ENCODE measurements around the gene LHFPL6.

The LHFPL6 gene

DNA sequence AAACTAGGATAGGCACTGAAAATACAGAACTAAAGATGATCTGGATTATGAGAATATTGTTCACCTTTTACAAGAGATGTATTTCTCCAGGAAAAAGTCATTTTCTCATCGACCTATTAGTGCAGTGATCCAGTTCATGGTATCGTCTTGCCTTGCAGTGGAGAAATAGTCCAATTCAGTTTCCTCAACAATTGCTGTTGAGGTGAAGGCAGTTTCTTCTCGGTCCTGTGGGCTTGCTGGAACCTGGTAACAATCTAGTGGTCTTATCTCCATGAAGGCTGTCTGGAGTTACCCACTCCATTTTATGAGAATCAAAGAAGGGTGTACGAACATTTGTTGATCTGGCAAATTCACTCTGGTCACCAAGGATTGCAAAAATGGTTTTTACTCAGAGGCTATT, 266.8 kb downstream of the LHFPL6 start:
- no peak overlapping the region for H3K4me3 ChIP-seq (ENCODE audit: low read length)
- TF ChIP-seq, protein P1, sequence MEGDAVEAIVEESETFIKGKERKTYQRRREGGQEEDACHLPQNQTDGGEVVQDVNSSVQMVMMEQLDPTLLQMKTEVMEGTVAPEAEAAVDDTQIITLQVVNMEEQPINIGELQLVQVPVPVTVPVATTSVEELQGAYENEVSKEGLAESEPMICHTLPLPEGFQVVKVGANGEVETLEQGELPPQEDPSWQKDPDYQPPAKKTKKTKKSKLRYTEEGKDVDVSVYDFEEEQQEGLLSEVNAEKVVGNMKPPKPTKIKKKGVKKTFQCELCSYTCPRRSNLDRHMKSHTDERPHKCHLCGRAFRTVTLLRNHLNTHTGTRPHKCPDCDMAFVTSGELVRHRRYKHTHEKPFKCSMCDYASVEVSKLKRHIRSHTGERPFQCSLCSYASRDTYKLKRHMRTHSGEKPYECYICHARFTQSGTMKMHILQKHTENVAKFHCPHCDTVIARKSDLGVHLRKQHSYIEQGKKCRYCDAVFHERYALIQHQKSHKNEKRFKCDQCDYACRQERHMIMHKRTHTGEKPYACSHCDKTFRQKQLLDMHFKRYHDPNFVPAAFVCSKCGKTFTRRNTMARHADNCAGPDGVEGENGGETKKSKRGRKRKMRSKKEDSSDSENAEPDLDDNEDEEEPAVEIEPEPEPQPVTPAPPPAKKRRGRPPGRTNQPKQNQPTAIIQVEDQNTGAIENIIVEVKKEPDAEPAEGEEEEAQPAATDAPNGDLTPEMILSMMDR (IDR thresholded peaks at IDR 0.05; ENCODE audit: insufficient read depth, low read depth, low read length, missing control alignments) = no peak
- DNase-seq (ENCODE audit: low read depth) = no peak

DNA sequence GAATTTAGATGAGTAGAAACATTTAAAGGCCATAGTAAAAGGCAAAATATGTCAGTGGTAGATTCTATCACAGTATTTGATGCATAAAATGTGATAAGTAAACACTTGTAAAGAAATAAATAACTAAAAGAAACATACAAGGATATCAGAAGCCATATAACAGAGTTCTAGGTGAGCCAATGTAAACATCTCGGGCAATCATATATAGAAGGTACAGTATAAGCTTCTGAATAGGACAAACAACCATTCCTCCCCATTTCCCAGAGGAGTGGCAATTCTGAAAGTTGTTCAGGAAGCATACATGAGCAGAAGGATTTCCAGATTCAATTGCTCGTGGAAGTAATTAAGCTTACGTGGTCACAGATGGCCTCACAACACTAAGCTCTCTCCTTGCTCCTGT, 267.3 kb downstream of the LHFPL6 start:
- TF ChIP-seq, protein P1 (IDR thresholded peaks at IDR 0.05; ENCODE audit: insufficient read depth, low read depth, low read length, missing control alignments) = no peak
- no peak for DNase-seq (ENCODE audit: low read depth)
- H3K4me3 ChIP-seq (ENCODE audit: low read length) = no peak overlapping the region

DNA sequence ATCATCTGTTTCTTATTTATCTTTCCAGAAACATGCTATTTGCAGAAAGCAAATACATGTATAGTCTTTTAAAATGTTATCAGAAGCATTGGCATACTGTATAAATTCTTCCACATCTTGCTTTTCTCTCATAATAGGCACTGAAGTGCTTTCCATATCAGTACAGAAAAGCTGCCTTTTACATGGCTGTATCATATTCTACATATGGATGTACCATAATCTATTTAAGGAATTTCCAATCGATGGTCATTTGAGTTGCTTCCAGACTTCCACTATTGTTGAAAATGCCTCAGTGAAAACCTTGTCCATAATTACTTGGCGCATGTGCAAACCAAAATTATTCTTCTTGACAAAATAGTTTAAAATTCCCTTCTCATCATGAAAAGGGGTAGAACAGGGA, 272.5 kb downstream of the LHFPL6 start:
- DNase-seq (ENCODE audit: low read depth) = no peak
- H3K4me3 ChIP-seq (ENCODE audit: low read length) = no peak overlapping the region
- TF ChIP-seq, protein P1 (IDR thresholded peaks at IDR 0.05; ENCODE audit: insufficient read depth, low read depth, low read length, missing control alignments) = no peak

DNA sequence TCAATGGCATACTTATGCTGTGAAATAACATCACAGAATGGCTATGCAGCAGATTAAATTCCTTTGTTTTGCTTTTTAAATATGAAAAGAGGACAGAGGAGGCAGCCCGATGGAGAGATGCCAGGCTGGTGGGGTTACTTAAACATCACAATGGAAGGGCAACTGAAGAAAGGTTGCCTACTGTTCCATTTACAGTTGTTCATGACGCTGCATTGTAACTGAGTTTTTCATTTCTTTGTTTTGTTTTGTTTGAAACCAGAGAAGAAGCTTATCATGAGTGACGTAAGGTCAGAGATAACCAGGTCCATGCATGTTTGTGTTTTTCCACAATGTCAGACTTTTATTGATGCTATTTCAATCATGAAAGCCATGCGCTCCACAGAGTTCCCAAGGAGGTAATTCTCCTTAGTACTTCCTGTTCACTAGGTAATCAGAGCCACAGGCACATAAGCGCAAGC, 273.8 kb downstream of the LHFPL6 start:
- TF ChIP-seq, protein P1 (IDR thresholded peaks at IDR 0.05; ENCODE audit: insufficient read depth, low read depth, low read length, missing control alignments) = no peak
- no peak for DNase-seq (ENCODE audit: low read depth)
- no peak overlapping the region for H3K4me3 ChIP-seq (ENCODE audit: low read length)

DNA sequence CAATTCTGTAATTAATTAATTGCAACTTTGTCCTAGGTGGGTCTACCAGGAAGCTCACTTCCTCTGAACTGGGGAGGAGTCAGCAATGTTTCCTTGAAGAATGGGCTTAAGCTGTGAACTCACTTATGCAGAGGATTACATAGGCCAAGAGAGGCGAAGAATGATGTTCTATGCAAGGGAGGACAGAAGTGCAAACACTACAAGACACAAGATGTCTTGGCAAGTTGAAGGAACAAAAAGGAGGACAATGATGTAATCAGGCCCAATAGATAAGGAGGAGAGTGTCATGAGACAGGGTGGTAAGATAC, 275.9 kb downstream of the LHFPL6 start:
- no peak overlapping the region for H3K4me3 ChIP-seq (ENCODE audit: low read length)
- TF ChIP-seq, protein P1 (IDR thresholded peaks at IDR 0.05; ENCODE audit: insufficient read depth, low read depth, low read length, missing control alignments) = no peak
- no peak for DNase-seq (ENCODE audit: low read depth)

DNA sequence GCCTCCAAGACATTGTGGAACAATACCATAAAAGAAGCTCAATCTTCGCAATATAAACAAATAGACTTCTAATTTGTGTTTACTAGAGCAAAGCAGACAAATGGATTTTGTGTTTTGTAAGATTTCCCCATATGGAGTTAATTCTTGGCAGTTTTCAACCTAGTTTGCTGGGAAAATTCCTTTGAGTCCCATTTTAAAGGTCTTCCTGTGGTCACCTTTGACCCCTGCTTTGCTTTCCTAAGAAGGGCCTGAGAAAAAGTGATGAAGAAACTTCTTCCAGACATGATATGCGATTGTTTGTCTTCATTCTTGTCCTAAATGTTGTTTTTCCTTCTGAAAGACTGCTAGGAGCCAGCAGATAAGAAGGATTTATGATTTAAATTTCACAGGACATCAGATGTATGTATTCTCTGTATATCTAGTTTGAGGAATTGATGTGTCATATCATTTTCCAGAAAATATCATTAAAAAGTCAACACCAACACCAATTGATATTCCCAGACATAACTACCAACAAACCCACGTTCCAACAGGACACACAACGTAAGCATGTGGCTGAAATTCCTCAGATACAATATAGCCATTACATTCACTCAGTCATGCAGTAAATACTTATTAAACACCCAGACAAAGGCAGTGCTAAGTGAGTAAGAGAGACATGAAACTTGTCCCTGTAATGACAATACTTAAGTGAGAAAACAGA, 276.4 kb downstream of the LHFPL6 start:
- DNase-seq (ENCODE audit: low read depth) = no peak
- H3K4me3 ChIP-seq (ENCODE audit: low read length) = no peak overlapping the region
- TF ChIP-seq, protein P1 (IDR thresholded peaks at IDR 0.05; ENCODE audit: insufficient read depth, low read depth, low read length, missing control alignments) = no peak

DNA sequence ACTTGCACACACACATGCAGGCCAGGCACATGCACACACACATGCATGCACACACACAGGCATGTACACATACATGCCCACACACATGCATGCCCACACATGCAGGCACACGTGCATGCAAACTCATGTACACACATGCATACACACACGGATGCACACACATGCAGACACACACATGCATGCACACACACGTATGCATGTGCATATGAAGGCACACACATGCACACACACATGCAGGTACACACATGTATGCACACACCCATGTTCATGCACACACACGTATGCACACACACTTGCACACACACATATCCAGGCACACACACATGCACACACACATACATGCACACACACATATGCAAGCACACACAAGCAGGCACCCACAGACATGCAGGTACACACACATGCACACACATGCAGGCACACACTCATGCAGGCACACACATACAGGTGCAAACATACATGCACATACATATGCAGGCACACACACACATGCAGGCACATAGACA, 278.1 kb downstream of the LHFPL6 start:
- TF ChIP-seq, protein P1 (IDR thresholded peaks at IDR 0.05; ENCODE audit: insufficient read depth, low read depth, low read length, missing control alignments) = no peak
- H3K4me3 ChIP-seq (ENCODE audit: low read length) = no peak overlapping the region
- DNase-seq (ENCODE audit: low read depth) = no peak
